Superior temporal gyrus (tissue), 1 donor: Measurements from ENCODE around the gene CMSS1.

Experiments
- DNase-seq: peaks from one replicate; pipeline ENCODE4 v3.0.0-alpha.2; 2016; ENCODE audit errors: extremely low spot score

The CMSS1 gene

DNA sequence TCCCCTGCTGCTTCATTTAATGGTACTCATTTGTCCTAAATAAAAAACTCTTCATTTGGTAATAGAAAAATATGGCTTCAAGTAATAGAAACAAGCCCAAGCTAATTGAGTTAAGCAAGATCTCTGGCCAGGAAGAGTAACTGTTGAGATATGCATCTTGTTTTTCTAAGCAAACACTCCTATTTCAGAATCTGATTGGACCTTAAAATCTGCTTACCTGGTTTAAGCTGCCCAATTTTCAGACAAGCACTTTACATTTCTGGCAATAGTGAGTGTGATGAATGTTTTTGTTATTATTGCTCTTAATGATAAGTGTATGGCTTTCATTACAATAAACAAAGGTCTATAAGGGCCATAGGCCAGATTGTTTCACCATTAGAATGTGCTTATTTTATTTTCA, 86.2 kb downstream of the CMSS1 start:
- no peak for DNase-seq

DNA sequence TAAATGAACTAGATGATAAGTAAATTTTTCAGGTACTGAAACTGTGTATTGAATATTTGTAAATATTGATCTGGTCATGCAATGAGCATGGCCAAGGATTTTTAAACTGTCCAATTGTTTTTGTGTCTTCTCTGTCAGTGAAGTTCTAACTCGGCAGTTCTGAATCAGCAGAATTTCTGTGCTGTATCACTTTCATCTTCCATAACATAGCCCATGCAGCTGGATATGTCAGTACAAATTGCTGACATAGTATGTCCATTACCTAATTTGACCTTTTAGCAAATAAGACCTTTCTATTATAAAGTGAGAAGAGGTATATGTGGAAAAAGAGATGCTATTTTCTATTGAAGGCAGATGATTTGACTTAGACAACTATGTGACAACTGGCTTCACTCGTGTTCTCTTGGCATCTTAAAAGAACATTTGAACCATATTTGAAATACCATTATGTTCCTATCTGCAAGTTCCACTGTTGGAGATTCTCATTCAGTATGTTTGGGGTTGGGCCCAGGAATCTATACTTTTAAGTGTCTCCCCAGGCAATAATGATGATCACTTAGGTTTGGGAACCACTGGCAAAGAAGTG, 90.4 kb downstream of the CMSS1 start:
- DNase-seq, result no peak

DNA sequence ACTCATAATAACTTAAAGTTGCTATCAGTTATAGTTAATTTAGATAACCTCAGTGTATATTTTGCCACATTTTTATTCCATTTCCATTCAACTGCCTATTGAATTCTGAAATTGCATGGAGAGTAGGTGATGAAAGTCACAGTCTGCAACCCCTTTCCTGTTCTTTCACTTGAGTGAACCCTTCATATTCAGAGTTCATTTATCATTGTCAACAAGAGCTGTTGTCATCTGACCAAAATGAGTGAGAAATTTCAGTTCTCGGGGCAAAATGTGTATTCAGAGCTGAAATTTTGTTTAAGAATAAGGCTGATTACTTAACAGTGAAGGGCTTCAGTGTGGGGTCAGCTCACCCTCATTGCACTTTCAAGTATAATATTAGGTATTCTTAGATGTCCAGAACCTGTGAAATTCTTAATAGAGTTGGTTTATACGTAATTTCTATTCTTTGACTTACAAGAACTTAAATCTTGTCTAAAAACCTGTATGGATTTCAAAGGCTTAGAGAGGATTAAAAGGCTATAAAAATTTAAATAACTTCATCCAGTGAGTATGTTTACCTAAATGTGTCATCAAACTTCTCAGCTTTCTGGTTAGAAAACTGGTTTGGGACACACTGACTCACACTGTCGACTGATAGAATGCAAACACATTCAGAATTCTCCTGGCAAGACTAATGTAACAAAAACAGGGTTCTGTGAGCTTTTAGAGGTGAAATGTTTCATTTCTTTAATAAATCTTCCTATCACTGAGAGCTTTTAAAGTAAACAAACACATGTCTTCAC, 92.2 kb downstream of the CMSS1 start:
- DNase-seq, result no peak

DNA sequence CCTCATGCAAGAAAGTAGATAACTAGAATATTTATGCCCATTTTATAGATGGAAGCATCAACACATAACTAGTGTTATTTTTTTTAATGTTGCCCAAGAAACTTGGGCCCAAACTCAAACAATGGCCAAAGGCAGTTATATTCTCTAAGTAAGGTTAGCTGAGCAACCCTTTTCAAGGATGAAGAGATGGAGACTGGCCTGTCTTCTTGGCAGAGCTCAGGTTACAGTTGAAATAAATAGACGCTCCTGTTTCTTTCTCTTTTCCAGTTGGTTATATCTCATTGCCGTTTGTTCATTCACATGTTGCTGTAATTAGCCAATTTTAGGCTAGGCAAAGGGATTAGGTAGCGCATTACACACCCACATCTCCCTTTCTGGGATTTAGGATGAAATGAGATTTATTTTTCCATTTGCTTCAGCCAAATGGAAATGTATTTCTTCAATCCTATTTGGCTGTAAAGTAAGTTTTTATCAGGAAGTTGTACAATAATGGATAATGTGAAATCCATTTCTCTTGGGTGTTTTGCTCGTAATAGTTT, 93.2 kb downstream of the CMSS1 start:
- DNase-seq, result no peak

DNA sequence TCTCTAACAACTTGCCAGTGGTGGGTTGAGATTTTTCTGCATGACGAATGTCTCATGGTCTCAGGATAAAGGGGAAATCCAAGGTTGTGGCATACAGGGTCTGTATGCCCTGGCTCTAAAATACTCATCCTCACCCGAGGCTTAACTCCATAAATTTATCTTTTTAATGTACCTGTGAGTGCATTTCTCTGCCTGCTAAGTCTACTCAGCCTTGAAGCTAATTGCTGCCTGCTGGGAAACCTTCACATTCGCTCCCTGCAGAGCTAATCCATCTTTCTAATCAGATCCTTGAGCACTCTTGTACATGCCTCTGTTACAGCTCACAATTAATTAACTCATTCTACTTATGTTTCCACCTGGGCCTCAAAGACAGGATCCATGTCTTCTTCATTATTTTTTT, 93.8 kb downstream of the CMSS1 start:
- no peak for DNase-seq

DNA sequence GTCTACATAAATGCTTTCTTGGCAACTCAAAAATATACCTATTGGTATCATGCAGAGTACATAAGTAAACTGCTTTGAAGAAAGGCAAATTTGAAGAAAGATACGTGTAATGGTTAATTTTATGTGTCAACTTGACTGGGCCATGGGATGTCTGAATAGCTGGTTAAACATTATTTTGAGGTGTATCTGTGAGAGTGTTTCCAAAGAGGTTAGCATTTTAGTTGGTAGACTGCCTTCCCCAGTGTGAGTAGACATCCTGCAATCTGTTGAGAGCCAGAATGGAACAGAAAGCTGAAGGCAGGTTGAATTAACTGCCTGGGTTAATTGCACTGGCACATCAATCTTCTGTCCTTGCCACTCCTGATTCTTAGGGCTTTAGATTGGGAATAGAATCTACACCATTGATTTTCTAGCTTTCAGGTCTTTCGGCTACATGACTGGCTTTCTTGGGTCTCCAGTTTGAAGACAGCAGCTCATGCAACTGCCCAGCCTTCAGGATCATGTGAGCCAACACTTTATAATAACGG, 98.3 kb downstream of the CMSS1 start:
- no peak for DNase-seq

DNA sequence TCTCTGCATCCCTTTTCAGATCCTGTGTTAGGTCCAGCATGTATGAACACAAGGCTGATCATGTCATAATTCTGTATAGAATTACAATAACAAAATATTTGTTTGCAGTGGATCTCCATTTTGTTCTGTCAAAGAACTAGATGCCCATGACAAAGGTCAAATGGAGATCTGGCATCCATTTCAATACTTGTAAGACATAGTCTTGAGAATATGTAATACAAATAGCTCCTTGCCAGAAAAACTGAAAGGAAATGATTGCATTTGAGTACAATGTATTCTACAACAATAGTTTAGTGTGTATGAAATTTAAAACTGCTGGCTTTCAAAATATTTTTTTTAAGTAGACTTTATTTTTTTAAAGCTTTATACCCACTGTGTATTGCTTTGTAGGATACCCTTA, 101.1 kb downstream of the CMSS1 start:
- no peak for DNase-seq

DNA sequence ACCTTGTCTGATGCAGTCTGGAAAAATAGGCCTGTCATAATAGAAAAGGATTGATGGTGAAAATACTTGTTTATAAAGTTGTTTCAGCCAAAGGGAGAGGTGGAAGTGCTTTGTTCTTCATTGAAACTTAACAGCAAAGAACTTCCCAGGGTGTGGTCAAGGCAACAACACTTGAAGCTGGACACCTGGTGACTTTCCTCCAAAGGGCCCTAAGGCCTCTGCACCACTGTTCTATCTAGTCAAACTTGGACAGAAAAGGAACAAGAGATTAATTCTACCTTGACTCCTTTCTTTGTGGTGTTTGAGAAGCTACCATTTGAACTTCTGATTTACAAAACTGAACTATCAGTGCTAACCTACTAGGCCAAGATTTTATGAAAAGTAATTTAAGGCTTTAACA, 102.0 kb downstream of the CMSS1 start:
- no peak for DNase-seq

DNA sequence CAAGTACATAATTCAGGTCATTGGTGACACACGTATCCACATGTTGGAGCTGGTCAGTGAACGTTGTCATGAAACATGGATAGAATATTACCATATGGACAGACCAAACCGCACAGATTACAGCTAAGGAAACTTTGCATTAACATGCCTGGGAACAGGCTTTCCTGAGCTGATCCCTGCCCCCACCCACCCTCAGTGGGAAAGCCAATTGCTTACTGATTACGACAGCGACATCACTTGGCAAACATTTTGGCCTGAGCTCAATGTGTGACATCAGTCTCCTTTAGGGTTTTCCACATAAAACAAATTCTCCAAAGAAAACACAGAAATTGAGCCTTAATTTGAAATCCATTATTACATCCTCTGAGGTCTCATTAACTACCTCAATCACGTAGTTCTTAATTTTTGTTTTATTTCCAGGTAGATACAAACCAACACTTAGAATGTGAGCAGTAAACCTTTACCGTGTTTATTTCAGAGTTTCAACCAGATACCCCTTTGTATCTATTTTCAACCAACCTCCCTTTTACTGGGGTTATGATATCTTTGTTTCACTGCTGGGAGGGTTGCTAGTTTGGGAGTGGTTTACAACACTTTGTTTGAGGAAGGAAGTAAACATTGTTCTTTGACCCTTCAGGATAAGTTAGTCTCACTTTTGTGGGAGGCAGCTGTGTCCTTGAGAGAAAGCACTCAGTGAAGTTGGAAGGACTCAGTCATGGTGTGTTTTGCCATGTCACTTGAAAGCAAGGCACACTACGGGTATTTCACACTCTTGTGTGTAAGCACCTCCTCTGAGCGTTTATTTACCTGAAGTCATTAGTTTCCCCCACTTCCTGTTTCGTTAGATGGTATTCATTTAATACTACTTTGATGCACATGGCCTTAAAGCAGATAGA, 103.1 kb downstream of the CMSS1 start:
- DNase-seq, result peak; percentile 62

DNA sequence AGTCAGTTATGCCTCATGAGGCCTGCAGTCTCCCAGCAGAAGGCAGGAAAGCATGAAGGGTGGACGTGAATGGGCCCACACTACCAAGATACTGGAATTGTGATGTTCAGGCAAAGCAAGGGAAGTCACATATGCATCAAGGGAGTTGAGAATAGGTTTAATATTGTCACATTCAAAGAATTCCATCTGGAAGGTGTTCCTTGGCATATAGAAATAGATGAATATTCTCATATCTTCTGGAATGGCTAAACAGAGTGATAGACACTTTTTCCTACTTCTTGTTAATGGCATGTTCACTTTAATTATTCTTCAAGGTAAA, 103.7 kb downstream of the CMSS1 start:
- no peak for DNase-seq

DNA sequence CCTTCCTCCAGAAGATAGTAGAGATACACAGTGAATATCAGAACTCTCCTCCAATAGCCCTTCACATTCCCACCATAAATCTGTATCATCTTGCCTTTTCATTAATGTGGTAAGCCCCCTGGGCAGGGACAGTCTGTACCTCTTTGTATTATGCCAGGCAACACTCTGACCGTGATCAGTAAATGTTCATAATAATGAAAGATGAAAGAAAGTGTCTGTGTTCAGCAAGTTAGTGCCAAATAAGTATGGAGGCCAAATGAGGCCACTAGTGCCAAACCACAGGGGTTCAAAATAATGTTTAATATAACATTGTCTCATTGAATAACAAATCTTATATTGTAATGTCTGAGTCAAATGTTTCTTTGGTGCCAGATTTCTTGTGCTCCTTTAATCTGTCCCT, 104.3 kb downstream of the CMSS1 start:
- no peak for DNase-seq

DNA sequence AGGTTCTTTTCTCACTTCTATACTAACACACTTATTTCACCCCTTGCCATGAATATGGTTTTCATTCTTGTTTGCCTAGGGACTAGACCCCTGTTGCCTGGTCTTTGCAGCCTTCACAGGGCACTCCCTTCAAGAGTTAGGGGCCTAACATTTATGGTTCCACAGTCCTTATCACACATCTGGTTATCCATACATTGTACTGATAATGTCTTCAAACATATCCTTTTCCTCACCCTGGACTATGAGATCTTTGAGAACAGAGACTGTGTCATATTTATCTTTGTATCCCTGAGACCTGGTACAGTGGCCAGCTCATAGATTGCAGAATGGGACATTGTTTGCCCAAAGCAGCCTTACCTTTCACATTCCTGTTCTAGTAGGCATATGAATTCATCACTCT, 106.2 kb downstream of the CMSS1 start:
- no peak for DNase-seq

DNA sequence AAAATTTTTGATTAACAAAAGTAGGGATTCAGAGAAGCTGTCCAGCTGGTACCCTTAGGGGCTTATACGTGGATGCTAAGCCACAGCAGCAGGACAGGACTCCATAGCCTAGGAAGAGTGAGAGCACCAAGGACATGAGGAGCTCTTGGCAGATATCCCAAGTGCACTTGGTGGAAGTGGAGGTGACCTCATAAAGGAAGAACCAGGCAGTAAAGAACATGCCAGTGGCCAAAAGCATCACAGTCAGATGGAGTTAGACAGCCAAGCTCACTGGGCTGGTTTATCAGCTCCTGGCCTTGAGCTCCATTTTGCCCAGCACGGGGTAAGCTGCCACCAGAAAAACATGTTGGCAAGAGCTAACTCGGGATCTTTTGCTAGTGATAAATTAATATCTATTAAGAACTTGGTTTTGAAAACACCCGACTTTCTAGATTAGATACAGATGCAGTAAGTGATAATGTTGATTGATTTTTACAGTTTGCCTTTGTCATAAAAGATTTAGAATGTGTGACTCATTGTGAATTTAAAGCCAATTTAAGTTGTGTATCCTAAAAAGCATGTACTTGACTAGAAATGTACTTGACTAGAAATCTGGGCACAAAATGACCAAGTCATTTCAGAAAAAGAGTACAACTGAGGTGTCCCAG, 108.0 kb downstream of the CMSS1 start:
- DNase-seq, result no peak

DNA sequence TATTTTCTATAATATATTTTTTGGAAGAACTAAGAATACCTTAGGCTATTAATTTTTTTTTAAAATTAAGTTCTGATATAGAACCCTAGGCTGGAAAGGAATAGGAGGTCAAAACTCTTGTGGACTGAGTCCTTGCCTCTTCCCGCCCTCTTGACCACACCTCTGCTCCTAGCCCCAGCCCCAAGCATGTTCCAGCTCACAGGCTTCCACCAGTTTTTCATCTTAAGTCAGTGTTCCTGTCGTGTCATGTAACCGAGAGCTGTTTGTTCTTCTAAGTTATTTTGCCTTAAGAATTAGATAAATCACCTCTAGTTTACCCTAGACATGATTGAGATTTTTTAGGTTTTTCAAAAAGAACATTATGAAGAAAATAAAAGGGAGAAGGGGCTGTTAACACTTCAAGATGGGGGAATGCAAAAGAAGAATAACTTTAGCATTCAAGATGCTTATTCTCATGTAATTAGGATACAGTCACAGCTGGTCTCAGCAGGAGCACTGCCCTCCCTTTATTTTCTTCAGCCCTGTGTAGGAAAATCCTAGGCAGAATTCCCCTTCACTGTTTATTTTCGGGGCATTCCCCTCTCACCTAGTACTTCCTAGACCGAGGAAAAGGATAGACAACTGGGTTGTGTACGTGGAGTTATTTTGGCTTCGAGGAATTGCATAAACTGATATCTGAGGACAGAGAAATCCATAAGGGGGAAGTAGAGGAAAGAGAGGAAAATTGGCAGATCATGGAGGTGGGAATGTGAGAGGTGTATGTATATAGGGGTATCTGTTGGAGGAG, 110.2 kb downstream of the CMSS1 start:
- no peak for DNase-seq

DNA sequence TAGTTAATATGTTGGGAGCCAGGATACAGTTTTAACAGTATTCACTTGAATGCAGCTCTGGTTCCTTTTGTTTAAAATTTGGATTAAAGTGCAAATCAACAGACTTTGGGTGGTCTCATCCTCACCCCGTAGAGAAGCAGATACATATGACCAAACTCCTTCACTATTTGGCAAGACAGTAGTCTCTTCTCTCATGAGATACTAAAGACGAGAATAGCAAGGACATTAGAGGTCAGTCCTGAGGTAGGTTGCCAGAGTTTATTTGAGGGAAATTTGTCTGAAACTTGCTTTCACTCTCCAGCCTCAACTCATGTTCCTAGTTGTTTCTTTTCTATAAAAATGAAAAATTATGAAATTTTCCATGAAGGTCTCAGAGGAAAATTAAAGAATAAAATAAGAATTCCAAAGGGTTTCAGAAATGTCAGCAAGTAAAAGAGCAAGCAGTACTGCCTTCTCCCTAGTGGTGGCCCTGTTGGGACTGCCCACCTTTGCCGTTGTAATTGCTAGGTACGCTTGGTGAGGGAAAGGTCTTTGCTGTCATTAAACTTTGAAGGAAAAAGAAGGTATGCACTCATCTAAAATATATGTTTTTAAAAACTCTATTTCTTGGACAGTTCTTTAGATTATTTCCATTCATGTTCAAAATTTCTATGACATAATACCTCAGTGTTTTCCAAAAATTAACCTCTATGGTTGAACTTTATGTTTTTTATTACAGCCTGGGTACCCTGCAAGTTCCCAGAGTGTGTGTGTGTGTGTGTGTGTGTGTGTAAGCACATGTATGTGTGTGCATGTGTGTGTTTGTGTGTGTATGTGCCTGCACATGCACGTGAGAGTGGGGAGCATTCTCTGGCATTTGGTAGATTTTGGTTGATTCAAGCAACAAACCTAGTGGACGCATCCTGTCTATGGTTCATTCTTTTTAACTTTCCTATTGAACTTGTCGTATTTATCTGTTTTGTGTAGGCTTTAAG, 111.4 kb downstream of the CMSS1 start:
- no peak for DNase-seq

DNA sequence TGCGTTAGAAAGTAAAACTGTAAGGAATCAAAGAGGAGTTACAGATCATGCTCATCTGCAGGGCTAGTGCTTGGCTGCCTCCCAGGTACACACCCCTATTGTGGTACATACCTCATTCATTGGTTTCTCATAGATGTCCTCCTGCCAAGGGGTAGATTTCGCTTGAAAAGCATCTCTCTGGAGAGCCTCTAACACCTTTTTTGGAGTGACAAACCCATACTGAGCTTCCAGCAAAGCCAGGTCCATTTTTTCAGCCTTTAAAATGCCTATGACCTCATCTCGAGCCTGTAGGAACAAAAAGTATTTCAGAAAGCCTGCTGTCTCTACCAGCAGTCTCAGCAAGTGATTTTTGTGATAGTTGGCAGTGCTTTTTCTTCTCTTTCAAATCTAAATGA, 112.1 kb downstream of the CMSS1 start:
- peak; percentile 71 for DNase-seq

DNA sequence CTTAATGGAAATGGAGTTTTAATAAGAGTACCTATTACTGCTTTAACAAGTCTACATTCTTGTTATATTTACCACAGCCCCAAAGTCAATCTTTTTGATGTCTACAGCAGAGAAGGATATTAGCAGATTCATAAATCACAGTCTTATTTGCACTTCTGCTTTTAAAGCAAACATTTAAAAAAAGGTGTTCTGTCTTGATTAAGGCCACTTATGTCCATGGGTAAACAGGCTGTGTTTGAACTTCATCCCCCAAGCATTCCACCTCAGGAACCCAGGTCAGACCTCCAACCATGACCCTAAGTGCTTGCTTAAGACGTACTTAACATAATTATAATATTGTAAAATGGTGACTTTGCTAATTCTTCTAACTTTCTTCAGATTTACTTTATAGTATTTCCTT, 113.4 kb downstream of the CMSS1 start:
- DNase-seq, result no peak

DNA sequence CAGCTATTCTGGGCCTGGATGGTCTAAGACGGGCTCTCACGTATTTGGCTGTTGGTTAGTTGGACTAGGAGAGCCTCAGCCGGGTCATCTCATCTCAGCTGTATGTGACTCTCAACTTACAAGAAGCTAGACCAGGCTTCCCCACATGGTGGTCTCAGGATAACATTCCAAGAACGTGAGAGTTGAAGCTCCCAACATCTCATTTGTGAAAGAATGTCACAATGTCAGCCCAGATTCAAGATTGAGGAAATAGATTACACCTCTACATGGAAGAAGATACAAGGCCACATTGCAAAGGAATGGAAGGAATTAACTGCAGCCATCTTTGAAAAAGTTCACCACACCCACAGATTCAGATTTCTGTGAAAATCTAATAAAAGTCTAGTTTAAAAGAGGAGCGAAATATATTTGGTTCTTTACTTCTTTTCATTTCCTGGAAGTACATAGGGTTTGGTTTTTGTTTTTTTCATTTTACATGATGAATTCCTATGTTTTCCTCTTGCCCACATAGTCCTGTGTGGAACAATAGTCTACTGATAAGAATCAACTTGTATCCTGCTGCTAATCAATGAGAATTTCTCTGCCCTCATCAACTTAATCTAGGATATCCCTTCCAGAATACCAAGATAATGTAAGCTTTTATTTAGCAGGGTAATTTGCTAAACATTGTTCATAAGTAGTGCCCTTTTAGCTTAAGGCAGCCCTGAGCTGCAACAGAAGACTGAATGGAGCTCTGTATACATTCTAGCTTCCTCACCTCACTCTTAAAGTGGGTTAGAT, 116.5 kb downstream of the CMSS1 start:
- no peak for DNase-seq
